ENCODE data around the gene MYLK4. TPM values are rescaled to one million over a fixed set of nuclear protein-coding genes. Genes with fewer than 3 reads are reported as not detected.

Gene MYLK4
- total RNA-seq, 1 donor from 2014 or later = 0.23 TPM

DNA sequence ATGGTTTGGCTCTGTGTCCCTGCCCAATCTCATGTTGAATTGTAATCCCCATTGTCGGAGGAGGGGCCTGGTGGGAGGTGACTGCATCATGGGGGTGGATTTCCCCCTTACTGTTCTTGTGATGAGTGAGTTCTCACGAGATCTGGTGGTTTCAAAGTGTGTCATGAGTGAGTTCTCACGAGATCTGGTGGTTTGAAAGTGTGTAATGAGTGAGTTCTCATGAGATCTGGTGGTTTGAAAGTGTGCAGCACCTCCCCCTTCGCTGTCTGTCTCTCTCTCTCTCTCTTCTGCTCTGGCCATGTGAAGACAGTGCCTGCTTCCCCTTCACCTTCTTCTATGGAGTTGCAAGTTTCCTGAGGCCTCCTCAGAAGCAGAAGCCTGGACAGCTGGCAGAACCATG lies 87.6 kb downstream of the MYLK4 start:
- no peak overlapping the region for H3K27ac ChIP-seq (ENCODE audit: low read depth, low read length)
- FAIRE-seq = no peak

DNA sequence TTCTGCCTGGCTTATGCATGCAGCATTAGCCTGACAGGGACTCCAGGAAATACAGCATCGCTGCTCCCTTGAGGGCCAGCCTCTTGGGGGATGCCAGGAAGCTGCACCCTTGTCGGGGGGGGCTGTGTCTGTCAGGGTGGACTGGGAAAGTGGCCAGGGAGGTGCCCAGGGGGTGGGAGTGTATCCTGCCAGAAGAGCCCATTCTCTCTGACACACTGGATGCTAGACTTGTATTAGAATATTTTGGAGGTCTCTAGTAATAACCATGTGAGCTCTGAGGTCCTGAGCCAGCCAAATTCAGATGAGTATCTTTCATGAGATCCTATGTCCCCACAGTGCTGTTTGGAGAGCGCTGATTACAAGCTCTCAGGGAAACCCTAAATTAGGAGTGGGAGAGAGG lies 89.1 kb downstream of the MYLK4 start:
- Histone ChIP-seq H3K9me3 (ENCODE audit: insufficient read depth, low read depth, low read length) (peaks cover 6% of the 10 kb centered on the region), H4K20me1 (ENCODE audit: insufficient read depth, low read length) (no peaks in the 10 kb centered on the region), H3K4me1 (ENCODE audit: insufficient read depth, low read length) (peaks cover 6% of the 10 kb centered on the region), H3K79me2 (ENCODE audit: insufficient read depth, low read length) (no peaks in the 10 kb centered on the region), H3K27ac (ENCODE audit: low read depth, low read length) (no peak overlapping the region), H3K36me3 (ENCODE audit: insufficient read depth, low read length) (no peaks in the 10 kb centered on the region), H2AFZ (ENCODE audit: low read depth, low read length) (no peak overlapping the region), H3K4me2 (ENCODE audit: low read length) (no peak overlapping the region), H3K27me3 (ENCODE audit: insufficient read depth, low read length) (no peaks in the 10 kb centered on the region), H3K9ac (ENCODE audit: low read length) (no peak overlapping the region), H3K4me3 (ENCODE audit: insufficient read depth, low read depth, low read length) (no peak overlapping the region)
- FAIRE-seq (no peak), DNase-seq (ENCODE audit: low read depth) (no peak)
- no peak overlapping the region for H3K4me3 Mint-ChIP-seq (ENCODE audit: unreplicated experiment)
- H3K27me3 Mint-ChIP-seq (ENCODE audit: low read depth, unreplicated experiment) = peaks cover 2% of the 10 kb centered on the region
- TF ChIP-seq, protein P1, sequence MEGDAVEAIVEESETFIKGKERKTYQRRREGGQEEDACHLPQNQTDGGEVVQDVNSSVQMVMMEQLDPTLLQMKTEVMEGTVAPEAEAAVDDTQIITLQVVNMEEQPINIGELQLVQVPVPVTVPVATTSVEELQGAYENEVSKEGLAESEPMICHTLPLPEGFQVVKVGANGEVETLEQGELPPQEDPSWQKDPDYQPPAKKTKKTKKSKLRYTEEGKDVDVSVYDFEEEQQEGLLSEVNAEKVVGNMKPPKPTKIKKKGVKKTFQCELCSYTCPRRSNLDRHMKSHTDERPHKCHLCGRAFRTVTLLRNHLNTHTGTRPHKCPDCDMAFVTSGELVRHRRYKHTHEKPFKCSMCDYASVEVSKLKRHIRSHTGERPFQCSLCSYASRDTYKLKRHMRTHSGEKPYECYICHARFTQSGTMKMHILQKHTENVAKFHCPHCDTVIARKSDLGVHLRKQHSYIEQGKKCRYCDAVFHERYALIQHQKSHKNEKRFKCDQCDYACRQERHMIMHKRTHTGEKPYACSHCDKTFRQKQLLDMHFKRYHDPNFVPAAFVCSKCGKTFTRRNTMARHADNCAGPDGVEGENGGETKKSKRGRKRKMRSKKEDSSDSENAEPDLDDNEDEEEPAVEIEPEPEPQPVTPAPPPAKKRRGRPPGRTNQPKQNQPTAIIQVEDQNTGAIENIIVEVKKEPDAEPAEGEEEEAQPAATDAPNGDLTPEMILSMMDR (IDR thresholded peaks at IDR 0.05; ENCODE audit: insufficient read depth, low read depth, low read length) = no peak
- TF ChIP-seq EZH2 (IDR thresholded peaks at IDR 0.05; ENCODE audit: insufficient read depth, low read length) = no peak
- H3K36me3 Mint-ChIP-seq (ENCODE audit: low read depth, unreplicated experiment) = peaks cover 4% of the 10 kb centered on the region
- H3K27ac Mint-ChIP-seq (ENCODE audit: unreplicated experiment) = no peak overlapping the region
- H3K4me1 Mint-ChIP-seq (ENCODE audit: low read depth, unreplicated experiment) = peaks cover 8% of the 10 kb centered on the region
- H3K9me3 Mint-ChIP-seq (ENCODE audit: unreplicated experiment) = peaks cover 23% of the 10 kb centered on the region

More for the DNA sequence above, 87.6 kb downstream of the MYLK4 start:
- peaks cover 8% of the 10 kb centered on the region for H3K4me1 Mint-ChIP-seq (ENCODE audit: low read depth, unreplicated experiment)
- H2AFZ ChIP-seq (ENCODE audit: low read depth, low read length) = no peak overlapping the region
- no peak for DNase-seq (ENCODE audit: low read depth)
- H3K9ac ChIP-seq (ENCODE audit: low read length) = no peak overlapping the region
- H4K20me1 ChIP-seq (ENCODE audit: insufficient read depth, low read length) = no peaks in the 10 kb centered on the region
- H3K79me2 ChIP-seq (ENCODE audit: insufficient read depth, low read length) = no peaks in the 10 kb centered on the region
- peaks cover 2% of the 10 kb centered on the region for H3K27me3 Mint-ChIP-seq (ENCODE audit: low read depth, unreplicated experiment)
- no peak overlapping the region for H3K4me3 ChIP-seq (ENCODE audit: insufficient read depth, low read depth, low read length)
- TF ChIP-seq, protein P1 (IDR thresholded peaks at IDR 0.05; ENCODE audit: insufficient read depth, low read depth, low read length) = no peak
- no peak for TF ChIP-seq EZH2 (IDR thresholded peaks at IDR 0.05; ENCODE audit: insufficient read depth, low read length)
- no peaks in the 10 kb centered on the region for H3K36me3 ChIP-seq (ENCODE audit: insufficient read depth, low read length)
- H3K4me2 ChIP-seq (ENCODE audit: low read length) = no peak overlapping the region
- peaks cover 6% of the 10 kb centered on the region for H3K4me1 ChIP-seq (ENCODE audit: insufficient read depth, low read length)
- no peaks in the 10 kb centered on the region for H3K27me3 ChIP-seq (ENCODE audit: insufficient read depth, low read length)
- H3K9me3 Mint-ChIP-seq (ENCODE audit: unreplicated experiment) = peaks cover 23% of the 10 kb centered on the region
- H3K9me3 ChIP-seq (ENCODE audit: insufficient read depth, low read depth, low read length) = peaks cover 6% of the 10 kb centered on the region
- no peak overlapping the region for H3K27ac Mint-ChIP-seq (ENCODE audit: unreplicated experiment)
- H3K4me3 Mint-ChIP-seq (ENCODE audit: unreplicated experiment) = no peak overlapping the region
- H3K36me3 Mint-ChIP-seq (ENCODE audit: low read depth, unreplicated experiment) = peaks cover 4% of the 10 kb centered on the region

DNA sequence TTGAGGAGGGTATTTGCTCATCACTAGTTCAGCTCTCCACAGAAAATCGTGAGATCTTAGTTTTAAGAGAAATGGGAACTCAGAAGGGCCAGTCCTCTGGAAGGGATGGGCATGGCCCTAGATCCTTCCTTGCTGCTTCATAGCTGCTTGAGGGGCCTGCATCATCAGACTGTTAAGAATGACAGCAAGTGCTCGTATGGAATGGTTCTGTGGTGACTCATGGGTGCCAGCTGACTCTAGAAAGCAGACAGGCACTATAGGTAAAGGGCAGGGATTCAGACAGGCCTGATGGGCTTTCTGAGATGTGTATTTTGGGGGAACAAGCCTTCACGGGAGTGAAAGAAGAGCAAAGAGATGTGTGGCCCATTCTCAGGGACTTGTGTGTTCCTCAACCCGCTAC lies 90.8 kb downstream of the MYLK4 start:
- Histone ChIP-seq H3K9me3 (ENCODE audit: insufficient read depth, low read depth, low read length) (peaks cover 6% of the 10 kb centered on the region), H3K4me2 (ENCODE audit: low read length) (no peak overlapping the region), H3K36me3 (ENCODE audit: insufficient read depth, low read length) (no peaks in the 10 kb centered on the region), H3K79me2 (ENCODE audit: insufficient read depth, low read length) (no peaks in the 10 kb centered on the region), H3K4me3 (ENCODE audit: insufficient read depth, low read depth, low read length) (no peak overlapping the region), H3K9ac (ENCODE audit: low read length) (no peak overlapping the region), H3K4me1 (ENCODE audit: insufficient read depth, low read length) (no peaks in the 10 kb centered on the region), H3K27me3 (ENCODE audit: insufficient read depth, low read length) (no peaks in the 10 kb centered on the region), H4K20me1 (ENCODE audit: insufficient read depth, low read length) (no peaks in the 10 kb centered on the region), H2AFZ (ENCODE audit: low read depth, low read length) (no peak overlapping the region), H3K27ac (ENCODE audit: low read depth, low read length) (no peak overlapping the region)
- peak overlapping the region; percentile 64 for H3K27ac Mint-ChIP-seq (ENCODE audit: unreplicated experiment)
- FAIRE-seq = no peak
- peaks cover 2% of the 10 kb centered on the region for H3K27me3 Mint-ChIP-seq (ENCODE audit: low read depth, unreplicated experiment)
- peaks cover 4% of the 10 kb centered on the region for H3K36me3 Mint-ChIP-seq (ENCODE audit: low read depth, unreplicated experiment)
- no peak for TF ChIP-seq EZH2 (IDR thresholded peaks at IDR 0.05; ENCODE audit: insufficient read depth, low read length)
- TF ChIP-seq, protein P1 (IDR thresholded peaks at IDR 0.05; ENCODE audit: insufficient read depth, low read depth, low read length) = no peak
- DNase-seq (ENCODE audit: low read depth) = peak; percentile 8
- no peak overlapping the region for H3K4me3 Mint-ChIP-seq (ENCODE audit: unreplicated experiment)
- H3K9me3 Mint-ChIP-seq (ENCODE audit: unreplicated experiment) = peaks cover 23% of the 10 kb centered on the region
- H3K4me1 Mint-ChIP-seq (ENCODE audit: low read depth, unreplicated experiment) = peaks cover 8% of the 10 kb centered on the region

Measured in astrocyte (in vitro differentiated cells and primary cell).